Endothelial cell of umbilical vein (primary cell): ENCODE data around the gene CD38.

Experiments used
- CTCF ChIP-seq, 2 donors: IDR thresholded peaks; 1 replicate in 1 of 2; 2 replicates in 1 of 2; pipeline ENCODE4 v1.5.1; 2011; ENCODE audit warnings: low read length in 2 of 2, mild to moderate bottlenecking in 2 of 2, moderate library complexity in 2 of 2, control low read depth in 1 of 2, inconsistent platforms in 1 of 2, low read depth in 1 of 2; ENCODE audit not compliant: insufficient read depth in 1 of 2; ENCODE audit errors: extremely low read depth in 1 of 2
- GATA2 ChIP-seq: IDR thresholded peaks from 2 replicates; pipeline ENCODE4 v1.7.0; 2011; ENCODE audit warnings: low read depth, mild to moderate bottlenecking, moderate library complexity, mixed read lengths, low read length; ENCODE audit not compliant: insufficient read length, insufficient read depth
- MAX ChIP-seq: IDR thresholded peaks from 2 replicates; pipeline ENCODE4 v1.6.1; 2011; ENCODE audit not compliant: insufficient read depth, insufficient read length
- POLR2A ChIP-seq: IDR thresholded peaks from 2 replicates; pipeline ENCODE4 v1.6.1; 2012; ENCODE audit warnings: low read depth, mild to moderate bottlenecking, control low read depth, low read length
- POLR2AphosphoS5 ChIP-seq: IDR thresholded peaks from 2 replicates; pipeline ENCODE4 v1.6.1; 2012; ENCODE audit warnings: low read depth, mild to moderate bottlenecking, control low read depth, low read length, moderate library complexity; ENCODE audit not compliant: insufficient read depth

- TF ChIP-seq POLR2A: no peak
- no peak for TF ChIP-seq MAX
- no peak for TF ChIP-seq CTCF (IDR thresholded peaks at IDR 0.05; ENCODE audit: extremely low read depth in 1 of 2, insufficient read depth in 1 of 2, low read depth in 1 of 2, low read length in 2 of 2)
- no peak for TF ChIP-seq GATA2
- TF ChIP-seq POLR2AphosphoS5: no peak
Observed at GRCh38 chr4:15738877-15739276, 39.3 kb upstream of the CD38 start.
